H1 (cell line): ENCODE data around the gene DNAJB1. TPM values are rescaled to one million over a fixed set of nuclear protein-coding genes. Genes with fewer than 3 reads are reported as not detected.

ENCODE experiments used
- JUN ChIP-seq: IDR thresholded peaks from 2 replicates; pipeline ENCODE4 v1.6.1; 2011; ENCODE audit warnings: low read depth, mild to moderate bottlenecking, improper control_type of control experiment, low read length
- POLR2A ChIP-seq, 2 experiments: IDR thresholded peaks; 1 replicate in 1 of 2; 2 replicates in 1 of 2; pipeline ENCODE4 v1.6.1; 2011; ENCODE audit warnings: low read depth in 2 of 2, low read length in 2 of 2, mild to moderate bottlenecking in 2 of 2; ENCODE audit errors: control extremely low read depth in 1 of 2
- TCF12 ChIP-seq: IDR thresholded peaks from 2 replicates; pipeline ENCODE4 v1.6.1; 2011; ENCODE audit warnings: low read depth, mild to moderate bottlenecking, low read length
- polyA plus RNA-seq, 7 experiments: library from polyadenylated mRNA; depleted of rRNA in 3 of 7; stranded (reverse) in 5 of 7; unstranded in 2 of 7; fragments of >200 nt in 5 of 7; fragments of 200-250 nt in 2 of 7; gene quantifications; 1 replicate in 5 of 7; 2 replicates in 1 of 7; 4 replicates in 1 of 7; pipeline versions ENCODE4 v1.2.1 to v1.2.3, GENCODE V29; 2011 to 2013; ENCODE audit warnings: missing spikeins in 2 of 7, mixed read lengths in 2 of 7
- total RNA-seq: library from RNA; stranded (reverse); fragmentation: NEBNext Ultra II Directional; extraction: Animal tissue kit (Norgen Biotek cat#: 25700); gene quantifications from 2 replicates; pipeline ENCODE4 v1.2.1, GENCODE V29; 2021
- TF ChIP-seq, protein P1 (sequence below): fragments of 300-600 bp; sonication (generic); IDR thresholded peaks from 2 replicates; pipeline ENCODE4 v1.7.1; 2012; ENCODE audit warnings: low read length, moderate library complexity, mild to moderate bottlenecking, inconsistent platforms; ENCODE audit not compliant: insufficient replicate concordance
- TF ChIP-seq, protein P2 (sequence below), 3 experiments: IDR thresholded peaks; 1 replicate in 2 of 3; 2 replicates in 1 of 3; pipeline versions ENCODE4 v1.5.1 to v1.6.1; 2011; ENCODE audit warnings: low read length in 3 of 3, mild to moderate bottlenecking in 3 of 3, inconsistent platforms in 2 of 3, low read depth in 1 of 3, moderate library complexity in 1 of 3; ENCODE audit not compliant: insufficient read depth in 1 of 3; ENCODE audit errors: control extremely low read depth in 1 of 3

DNAJB1 gene
- total and polyA plus RNA-seq, 2 of the 8 experiments (the other 6 are each of a cell fraction or from before 2014, with no cell fraction given) = 62.9 to 64.3 TPM

DNA sequence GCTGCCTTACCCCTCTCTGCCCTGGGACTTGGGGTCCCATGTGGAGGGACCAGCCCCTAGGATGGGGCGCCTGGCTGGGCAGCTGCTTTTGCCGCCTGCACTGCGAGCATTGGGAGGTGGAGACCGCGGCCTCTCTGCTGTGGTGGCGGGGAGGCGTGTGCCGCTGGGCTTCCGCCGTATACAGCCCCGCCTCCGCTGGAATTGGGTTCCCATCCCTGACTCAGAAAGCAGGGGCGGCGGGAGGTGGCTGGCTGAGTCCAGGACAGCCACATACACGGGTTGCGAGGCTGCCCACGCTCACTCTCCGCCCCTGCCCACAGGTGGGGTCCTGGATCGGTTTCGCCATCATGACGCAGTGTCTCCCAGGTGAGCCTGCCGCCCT is 47.1 kb upstream of the DNAJB1 start (continued):
- TF ChIP-seq, protein P1, sequence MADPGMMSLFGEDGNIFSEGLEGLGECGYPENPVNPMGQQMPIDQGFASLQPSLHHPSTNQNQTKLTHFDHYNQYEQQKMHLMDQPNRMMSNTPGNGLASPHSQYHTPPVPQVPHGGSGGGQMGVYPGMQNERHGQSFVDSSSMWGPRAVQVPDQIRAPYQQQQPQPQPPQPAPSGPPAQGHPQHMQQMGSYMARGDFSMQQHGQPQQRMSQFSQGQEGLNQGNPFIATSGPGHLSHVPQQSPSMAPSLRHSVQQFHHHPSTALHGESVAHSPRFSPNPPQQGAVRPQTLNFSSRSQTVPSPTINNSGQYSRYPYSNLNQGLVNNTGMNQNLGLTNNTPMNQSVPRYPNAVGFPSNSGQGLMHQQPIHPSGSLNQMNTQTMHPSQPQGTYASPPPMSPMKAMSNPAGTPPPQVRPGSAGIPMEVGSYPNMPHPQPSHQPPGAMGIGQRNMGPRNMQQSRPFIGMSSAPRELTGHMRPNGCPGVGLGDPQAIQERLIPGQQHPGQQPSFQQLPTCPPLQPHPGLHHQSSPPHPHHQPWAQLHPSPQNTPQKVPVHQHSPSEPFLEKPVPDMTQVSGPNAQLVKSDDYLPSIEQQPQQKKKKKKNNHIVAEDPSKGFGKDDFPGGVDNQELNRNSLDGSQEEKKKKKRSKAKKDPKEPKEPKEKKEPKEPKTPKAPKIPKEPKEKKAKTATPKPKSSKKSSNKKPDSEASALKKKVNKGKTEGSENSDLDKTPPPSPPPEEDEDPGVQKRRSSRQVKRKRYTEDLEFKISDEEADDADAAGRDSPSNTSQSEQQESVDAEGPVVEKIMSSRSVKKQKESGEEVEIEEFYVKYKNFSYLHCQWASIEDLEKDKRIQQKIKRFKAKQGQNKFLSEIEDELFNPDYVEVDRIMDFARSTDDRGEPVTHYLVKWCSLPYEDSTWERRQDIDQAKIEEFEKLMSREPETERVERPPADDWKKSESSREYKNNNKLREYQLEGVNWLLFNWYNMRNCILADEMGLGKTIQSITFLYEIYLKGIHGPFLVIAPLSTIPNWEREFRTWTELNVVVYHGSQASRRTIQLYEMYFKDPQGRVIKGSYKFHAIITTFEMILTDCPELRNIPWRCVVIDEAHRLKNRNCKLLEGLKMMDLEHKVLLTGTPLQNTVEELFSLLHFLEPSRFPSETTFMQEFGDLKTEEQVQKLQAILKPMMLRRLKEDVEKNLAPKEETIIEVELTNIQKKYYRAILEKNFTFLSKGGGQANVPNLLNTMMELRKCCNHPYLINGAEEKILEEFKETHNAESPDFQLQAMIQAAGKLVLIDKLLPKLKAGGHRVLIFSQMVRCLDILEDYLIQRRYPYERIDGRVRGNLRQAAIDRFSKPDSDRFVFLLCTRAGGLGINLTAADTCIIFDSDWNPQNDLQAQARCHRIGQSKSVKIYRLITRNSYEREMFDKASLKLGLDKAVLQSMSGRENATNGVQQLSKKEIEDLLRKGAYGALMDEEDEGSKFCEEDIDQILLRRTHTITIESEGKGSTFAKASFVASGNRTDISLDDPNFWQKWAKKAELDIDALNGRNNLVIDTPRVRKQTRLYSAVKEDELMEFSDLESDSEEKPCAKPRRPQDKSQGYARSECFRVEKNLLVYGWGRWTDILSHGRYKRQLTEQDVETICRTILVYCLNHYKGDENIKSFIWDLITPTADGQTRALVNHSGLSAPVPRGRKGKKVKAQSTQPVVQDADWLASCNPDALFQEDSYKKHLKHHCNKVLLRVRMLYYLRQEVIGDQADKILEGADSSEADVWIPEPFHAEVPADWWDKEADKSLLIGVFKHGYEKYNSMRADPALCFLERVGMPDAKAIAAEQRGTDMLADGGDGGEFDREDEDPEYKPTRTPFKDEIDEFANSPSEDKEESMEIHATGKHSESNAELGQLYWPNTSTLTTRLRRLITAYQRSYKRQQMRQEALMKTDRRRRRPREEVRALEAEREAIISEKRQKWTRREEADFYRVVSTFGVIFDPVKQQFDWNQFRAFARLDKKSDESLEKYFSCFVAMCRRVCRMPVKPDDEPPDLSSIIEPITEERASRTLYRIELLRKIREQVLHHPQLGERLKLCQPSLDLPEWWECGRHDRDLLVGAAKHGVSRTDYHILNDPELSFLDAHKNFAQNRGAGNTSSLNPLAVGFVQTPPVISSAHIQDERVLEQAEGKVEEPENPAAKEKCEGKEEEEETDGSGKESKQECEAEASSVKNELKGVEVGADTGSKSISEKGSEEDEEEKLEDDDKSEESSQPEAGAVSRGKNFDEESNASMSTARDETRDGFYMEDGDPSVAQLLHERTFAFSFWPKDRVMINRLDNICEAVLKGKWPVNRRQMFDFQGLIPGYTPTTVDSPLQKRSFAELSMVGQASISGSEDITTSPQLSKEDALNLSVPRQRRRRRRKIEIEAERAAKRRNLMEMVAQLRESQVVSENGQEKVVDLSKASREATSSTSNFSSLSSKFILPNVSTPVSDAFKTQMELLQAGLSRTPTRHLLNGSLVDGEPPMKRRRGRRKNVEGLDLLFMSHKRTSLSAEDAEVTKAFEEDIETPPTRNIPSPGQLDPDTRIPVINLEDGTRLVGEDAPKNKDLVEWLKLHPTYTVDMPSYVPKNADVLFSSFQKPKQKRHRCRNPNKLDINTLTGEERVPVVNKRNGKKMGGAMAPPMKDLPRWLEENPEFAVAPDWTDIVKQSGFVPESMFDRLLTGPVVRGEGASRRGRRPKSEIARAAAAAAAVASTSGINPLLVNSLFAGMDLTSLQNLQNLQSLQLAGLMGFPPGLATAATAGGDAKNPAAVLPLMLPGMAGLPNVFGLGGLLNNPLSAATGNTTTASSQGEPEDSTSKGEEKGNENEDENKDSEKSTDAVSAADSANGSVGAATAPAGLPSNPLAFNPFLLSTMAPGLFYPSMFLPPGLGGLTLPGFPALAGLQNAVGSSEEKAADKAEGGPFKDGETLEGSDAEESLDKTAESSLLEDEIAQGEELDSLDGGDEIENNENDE = no peak
- TF ChIP-seq, protein P2, sequence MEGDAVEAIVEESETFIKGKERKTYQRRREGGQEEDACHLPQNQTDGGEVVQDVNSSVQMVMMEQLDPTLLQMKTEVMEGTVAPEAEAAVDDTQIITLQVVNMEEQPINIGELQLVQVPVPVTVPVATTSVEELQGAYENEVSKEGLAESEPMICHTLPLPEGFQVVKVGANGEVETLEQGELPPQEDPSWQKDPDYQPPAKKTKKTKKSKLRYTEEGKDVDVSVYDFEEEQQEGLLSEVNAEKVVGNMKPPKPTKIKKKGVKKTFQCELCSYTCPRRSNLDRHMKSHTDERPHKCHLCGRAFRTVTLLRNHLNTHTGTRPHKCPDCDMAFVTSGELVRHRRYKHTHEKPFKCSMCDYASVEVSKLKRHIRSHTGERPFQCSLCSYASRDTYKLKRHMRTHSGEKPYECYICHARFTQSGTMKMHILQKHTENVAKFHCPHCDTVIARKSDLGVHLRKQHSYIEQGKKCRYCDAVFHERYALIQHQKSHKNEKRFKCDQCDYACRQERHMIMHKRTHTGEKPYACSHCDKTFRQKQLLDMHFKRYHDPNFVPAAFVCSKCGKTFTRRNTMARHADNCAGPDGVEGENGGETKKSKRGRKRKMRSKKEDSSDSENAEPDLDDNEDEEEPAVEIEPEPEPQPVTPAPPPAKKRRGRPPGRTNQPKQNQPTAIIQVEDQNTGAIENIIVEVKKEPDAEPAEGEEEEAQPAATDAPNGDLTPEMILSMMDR (IDR thresholded peaks at IDR 0.05; ENCODE audit: control extremely low read depth in 1 of 3, insufficient read depth in 1 of 3, low read depth in 1 of 3, low read length in 3 of 3) = no peak
- no peak for TF ChIP-seq JUN
- TF ChIP-seq POLR2A (IDR thresholded peaks at IDR 0.05; ENCODE audit: control extremely low read depth in 1 of 2, low read depth in 2 of 2, low read length in 2 of 2) = no peak
- no peak for TF ChIP-seq TCF12
